Fibroblast of lung (primary cell): ENCODE data around the gene STARD5.

Experiments
- EZH2 ChIP-seq: IDR thresholded peaks from 2 replicates; pipeline ENCODE4 v1.5.1; 2012; ENCODE audit warnings: low read length, control low read depth, mild to moderate bottlenecking; ENCODE audit errors: missing control alignments
- TF ChIP-seq, protein P1 (sequence below), 2 donors: IDR thresholded peaks in 1 of 2; conservative IDR thresholded peaks in 1 of 2; 1 replicate in 1 of 2; 2 replicates in 1 of 2; pipeline ENCODE4 v1.5.1; 2011 to 2012; ENCODE audit warnings: low read length in 2 of 2, control low read depth in 1 of 2, inconsistent platforms in 1 of 2, low read depth in 1 of 2, mild to moderate bottlenecking in 1 of 2

DNA sequence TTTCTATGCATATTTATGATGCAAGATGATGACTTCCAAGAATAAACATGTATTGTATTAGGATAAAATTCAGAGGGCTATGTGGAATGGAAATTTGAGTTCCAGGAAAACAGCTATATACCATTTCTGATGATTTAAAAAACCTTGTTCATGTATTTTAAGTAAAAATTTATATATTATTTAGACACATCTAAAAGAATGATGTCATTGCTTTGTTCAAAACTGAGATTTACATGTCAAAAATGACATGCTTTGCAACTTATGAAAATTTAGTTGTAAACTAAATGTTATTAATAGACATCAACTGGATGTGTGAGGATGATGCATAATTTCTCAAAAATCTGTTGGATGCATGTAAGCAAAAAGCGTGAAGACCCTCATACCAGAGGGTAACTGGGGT lies 2.3 kb downstream of the STARD5 start:
- TF ChIP-seq, protein P1, sequence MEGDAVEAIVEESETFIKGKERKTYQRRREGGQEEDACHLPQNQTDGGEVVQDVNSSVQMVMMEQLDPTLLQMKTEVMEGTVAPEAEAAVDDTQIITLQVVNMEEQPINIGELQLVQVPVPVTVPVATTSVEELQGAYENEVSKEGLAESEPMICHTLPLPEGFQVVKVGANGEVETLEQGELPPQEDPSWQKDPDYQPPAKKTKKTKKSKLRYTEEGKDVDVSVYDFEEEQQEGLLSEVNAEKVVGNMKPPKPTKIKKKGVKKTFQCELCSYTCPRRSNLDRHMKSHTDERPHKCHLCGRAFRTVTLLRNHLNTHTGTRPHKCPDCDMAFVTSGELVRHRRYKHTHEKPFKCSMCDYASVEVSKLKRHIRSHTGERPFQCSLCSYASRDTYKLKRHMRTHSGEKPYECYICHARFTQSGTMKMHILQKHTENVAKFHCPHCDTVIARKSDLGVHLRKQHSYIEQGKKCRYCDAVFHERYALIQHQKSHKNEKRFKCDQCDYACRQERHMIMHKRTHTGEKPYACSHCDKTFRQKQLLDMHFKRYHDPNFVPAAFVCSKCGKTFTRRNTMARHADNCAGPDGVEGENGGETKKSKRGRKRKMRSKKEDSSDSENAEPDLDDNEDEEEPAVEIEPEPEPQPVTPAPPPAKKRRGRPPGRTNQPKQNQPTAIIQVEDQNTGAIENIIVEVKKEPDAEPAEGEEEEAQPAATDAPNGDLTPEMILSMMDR (conservative IDR thresholded peaks at IDR 0.05 in 1 of 2, IDR thresholded peaks at IDR 0.05 in 1 of 2; ENCODE audit: low read depth in 1 of 2, low read length in 2 of 2): no peak
- TF ChIP-seq EZH2: no peak
